Stimulated activated naive CD8-positive, alpha-beta T cell treated with anti-CD3 and anti-CD28 coated beads, Interleukin-15, Interleukin-2, amounts not matched to agents 100 ng/mL and 50 ng/mL, for 24 hours (primary cell): Measurements from ENCODE around the gene TTLL10.
A peak's percentile ranks its signal among the peaks of the same experiment; 100 is the strongest.
"Not testable (repeated sequence)": the region's sequence is repeated elsewhere in the genome, so short reads cannot be mapped to it uniquely, and the experiment has no call there.

Experiments
- H3K27ac Mint-ChIP-seq: one replicate; pipeline ENCODE4 v1.8.0; 2021; ENCODE audit warnings: mild to moderate bottlenecking, mixed read lengths
- H3K27me3 Mint-ChIP-seq: one replicate; pipeline ENCODE4 v1.8.0; 2021; ENCODE audit warnings: mixed read lengths
- H3K36me3 Mint-ChIP-seq: one replicate; pipeline ENCODE4 v1.8.0; 2021; ENCODE audit warnings: low read depth, mixed read lengths
- H3K4me1 Mint-ChIP-seq: one replicate; pipeline ENCODE4 v1.8.0; 2021; ENCODE audit warnings: low read depth, mixed read lengths
- H3K4me3 Mint-ChIP-seq: one replicate; pipeline ENCODE4 v1.8.0; 2021; ENCODE audit warnings: mild to moderate bottlenecking, mixed read lengths
- H3K9me3 Mint-ChIP-seq: one replicate; pipeline ENCODE4 v1.8.0; 2021; ENCODE audit warnings: mixed read lengths

Gene TTLL10

DNA sequence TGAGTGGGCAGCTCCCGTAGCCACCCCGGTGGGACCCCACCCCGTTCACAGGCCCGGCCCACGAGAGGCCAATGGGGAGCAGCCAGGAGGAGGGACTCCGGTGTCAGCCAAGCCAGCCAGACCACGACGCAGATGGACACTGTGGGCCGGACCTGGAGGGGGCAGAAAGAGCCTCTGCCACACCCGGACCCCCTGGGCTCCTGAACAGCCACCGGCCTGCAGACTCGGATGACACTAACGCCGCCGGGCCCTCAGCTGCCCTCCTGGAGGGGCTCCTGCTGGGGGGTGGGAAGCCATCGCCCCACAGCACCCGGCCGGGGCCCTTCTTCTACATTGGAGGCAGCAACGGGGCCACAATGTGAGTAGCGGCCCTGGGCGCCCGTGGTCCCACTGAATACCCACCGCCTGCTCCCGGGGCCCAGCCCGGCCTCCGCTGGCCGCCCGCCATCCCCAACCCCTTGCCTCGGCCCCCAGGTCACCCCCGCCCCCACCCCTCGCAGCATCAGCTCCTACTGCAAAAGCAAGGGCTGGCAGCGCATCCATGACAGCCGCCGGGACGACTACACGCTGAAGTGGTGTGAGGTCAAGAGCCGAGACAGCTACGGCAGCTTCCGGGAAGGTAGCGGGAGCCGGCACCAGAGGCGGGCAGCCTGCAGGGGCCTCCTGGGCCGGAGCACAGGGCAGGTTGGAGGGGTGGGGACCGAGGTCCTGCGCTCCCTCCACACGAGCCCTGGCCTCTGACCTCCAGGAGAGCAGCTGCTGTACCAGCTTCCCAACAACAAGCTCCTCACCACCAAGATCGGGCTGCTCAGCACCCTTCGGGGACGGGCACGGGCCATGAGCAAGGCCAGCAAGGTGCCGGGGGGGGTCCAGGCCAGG, 6.5 kb downstream of the TTLL10 start:
- no peaks in the 10 kb centered on the region for H3K9me3 Mint-ChIP-seq
- H3K27me3 Mint-ChIP-seq: peaks cover 3% of the 10 kb centered on the region
- H3K4me1 Mint-ChIP-seq: peaks cover 7% of the 10 kb centered on the region
- H3K4me3 Mint-ChIP-seq: no peak overlapping the region
- no peak overlapping the region for H3K27ac Mint-ChIP-seq
- no peaks in the 10 kb centered on the region for H3K36me3 Mint-ChIP-seq

DNA sequence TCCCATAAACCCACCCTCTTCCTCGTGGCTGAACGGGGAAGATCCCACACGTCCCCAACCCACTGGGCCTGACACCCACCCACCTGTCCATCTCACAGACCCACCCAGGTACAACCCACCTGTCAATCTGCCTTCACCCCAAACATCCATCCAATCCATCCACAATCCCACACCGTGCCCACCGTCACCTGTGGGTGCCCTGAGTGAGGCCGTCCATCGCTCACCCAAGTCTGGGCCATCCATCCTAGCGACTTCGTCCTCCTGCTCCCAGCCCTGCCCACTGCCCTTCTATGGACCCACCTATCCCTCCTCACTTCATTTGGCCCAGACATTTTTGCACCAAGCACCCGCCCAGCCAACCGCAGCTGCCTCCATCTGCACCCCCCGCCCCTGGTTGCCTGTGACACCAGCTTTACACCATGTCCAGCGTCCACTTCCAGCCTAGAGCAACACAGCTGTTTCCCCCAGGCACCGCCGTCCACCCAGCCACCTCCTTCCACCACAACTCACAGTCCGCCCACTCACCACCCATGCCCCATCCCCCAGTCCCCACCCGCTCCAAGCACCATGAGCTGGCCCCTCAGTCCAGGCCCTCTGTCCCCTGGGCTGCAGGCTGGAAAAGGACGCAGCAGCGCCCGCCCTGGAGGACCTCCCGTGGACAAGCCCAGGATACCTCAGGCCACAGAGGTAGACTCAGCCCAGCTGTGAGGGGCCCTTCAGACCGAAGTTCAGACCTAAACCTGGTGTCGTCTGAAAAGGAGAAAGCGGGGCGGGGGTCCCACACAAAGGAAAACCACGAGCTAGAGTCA, 7.7 kb downstream of the TTLL10 start:
- peaks cover 7% of the 10 kb centered on the region for H3K4me1 Mint-ChIP-seq
- peaks cover 3% of the 10 kb centered on the region for H3K27me3 Mint-ChIP-seq
- H3K4me3 Mint-ChIP-seq: no peak overlapping the region
- peak overlapping the region; percentile 51 for H3K27ac Mint-ChIP-seq
- no peaks in the 10 kb centered on the region for H3K36me3 Mint-ChIP-seq
- no peaks in the 10 kb centered on the region for H3K9me3 Mint-ChIP-seq

GRCh38 chr1:1181938-1182410, 8.3 kb downstream of the TTLL10 start:
- H3K27me3 Mint-ChIP-seq: peaks cover 3% of the 10 kb centered on the region
- H3K36me3 Mint-ChIP-seq: no peaks in the 10 kb centered on the region
- no peaks in the 10 kb centered on the region for H3K9me3 Mint-ChIP-seq
- H3K4me1 Mint-ChIP-seq: peaks cover 7% of the 10 kb centered on the region
- H3K4me3 Mint-ChIP-seq: no peak overlapping the region
- H3K27ac Mint-ChIP-seq: no peak overlapping the region

DNA sequence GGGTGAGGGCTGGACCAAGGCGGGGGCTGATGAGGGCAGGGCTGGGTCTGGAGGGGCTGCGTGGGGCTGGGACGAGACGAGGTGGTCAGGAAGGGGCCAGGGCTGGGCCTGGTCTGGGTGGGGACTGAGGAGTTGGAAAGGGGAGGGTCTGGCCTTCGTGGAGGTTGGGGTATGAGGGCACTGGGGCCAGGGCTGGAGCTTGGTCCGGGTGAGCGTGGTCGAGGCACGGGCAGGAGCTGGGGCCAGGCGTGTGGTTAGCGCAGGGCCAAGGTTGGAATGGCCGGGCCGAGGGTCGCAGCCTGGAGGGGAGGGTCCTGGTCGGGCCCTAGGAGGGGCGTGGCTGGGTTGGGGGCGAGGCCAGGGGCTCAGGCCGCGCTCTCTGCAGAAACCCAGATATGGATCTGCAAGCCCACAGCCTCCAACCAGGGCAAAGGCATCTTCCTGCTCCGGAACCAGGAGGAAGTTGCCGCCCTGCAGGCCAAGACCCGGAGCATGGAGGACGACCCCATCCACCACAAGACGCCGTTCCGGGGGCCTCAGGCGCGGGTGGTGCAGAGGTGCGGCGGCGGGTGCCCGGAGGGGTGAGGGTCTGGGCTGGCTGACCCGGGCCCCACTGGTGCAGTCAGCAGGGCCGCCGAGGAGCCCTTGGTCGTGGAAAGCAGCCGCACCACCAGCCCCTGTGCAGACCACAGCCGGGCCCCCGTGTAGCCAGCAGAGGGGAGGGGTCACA, 9.0 kb downstream of the TTLL10 start:
- no peak overlapping the region for H3K4me3 Mint-ChIP-seq
- H3K27me3 Mint-ChIP-seq: peaks cover 3% of the 10 kb centered on the region
- H3K4me1 Mint-ChIP-seq: peaks cover 7% of the 10 kb centered on the region
- no peak overlapping the region for H3K27ac Mint-ChIP-seq
- H3K9me3 Mint-ChIP-seq: no peaks in the 10 kb centered on the region
- no peaks in the 10 kb centered on the region for H3K36me3 Mint-ChIP-seq

GRCh38 chr1:1183221-1183747, 9.6 kb downstream of the TTLL10 start:
- Mint-ChIP-seq H3K9me3 (no peaks in the 10 kb centered on the region), H3K4me3 (no peak overlapping the region), H3K27me3 (peaks cover 3% of the 10 kb centered on the region), H3K36me3 (no peaks in the 10 kb centered on the region), H3K4me1 (peaks cover 7% of the 10 kb centered on the region), H3K27ac (no peak overlapping the region)

- Mint-ChIP-seq H3K4me3 (no peak overlapping the region), H3K27ac (no peak overlapping the region), H3K4me1 (peaks cover 7% of the 10 kb centered on the region), H3K27me3 (peaks cover 3% of the 10 kb centered on the region), H3K9me3 (no peaks in the 10 kb centered on the region), H3K36me3 (no peaks in the 10 kb centered on the region)
Observed at GRCh38 chr1:1183833-1184775, 10.4 kb downstream of the TTLL10 start.

DNA sequence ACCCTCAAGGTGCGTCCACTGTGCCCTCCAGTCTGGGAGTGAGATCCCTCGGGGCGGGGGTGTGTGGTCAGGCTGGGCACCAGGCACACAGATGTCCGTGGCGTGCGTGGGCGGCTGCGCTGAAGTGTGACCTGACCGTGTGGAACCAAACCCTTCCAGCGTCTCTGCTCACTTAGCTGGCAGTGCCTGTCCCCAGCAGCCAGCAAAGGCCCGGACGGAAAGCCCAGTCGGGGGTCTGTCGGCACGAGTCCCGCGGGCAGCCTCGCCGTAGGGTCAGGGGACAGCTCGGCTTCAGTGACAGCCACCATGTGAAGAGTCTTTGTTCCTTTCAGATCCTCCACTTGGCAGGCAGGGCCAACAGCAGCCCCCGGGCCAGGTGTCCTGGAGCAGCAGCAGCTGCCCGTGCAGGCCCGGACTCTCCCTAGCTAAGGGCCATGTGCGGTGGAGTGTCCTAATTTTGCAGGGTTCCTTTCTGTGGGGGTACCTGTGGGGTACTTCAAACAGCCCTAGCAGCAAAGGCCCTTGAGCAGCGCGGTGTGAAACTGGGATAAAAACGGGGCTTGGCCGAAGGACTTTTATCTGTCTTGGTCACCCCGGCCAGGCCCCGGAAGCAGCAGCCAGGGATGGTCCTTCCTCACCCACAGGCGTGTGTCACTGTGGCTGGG, 11.6 kb downstream of the TTLL10 start:
- Mint-ChIP-seq H3K27ac (no peak overlapping the region), H3K9me3 (no peaks in the 10 kb centered on the region), H3K27me3 (peaks cover 3% of the 10 kb centered on the region), H3K36me3 (no peaks in the 10 kb centered on the region), H3K4me1 (peaks cover 7% of the 10 kb centered on the region), H3K4me3 (no peak overlapping the region)

- no peaks in the 10 kb centered on the region for H3K4me1 Mint-ChIP-seq
- peaks cover 5% of the 10 kb centered on the region for H3K9me3 Mint-ChIP-seq
- peaks cover 5% of the 10 kb centered on the region for H3K36me3 Mint-ChIP-seq
- H3K27ac Mint-ChIP-seq: no peak overlapping the region
- H3K27me3 Mint-ChIP-seq: no peaks in the 10 kb centered on the region
- no peak overlapping the region for H3K4me3 Mint-ChIP-seq
Observed at GRCh38 chr1:1187938-1188337, 14.3 kb downstream of the TTLL10 start.

GRCh38 chr1:1189111-1189510, 15.4 kb downstream of the TTLL10 start:
- Mint-ChIP-seq H3K4me3 (no peak overlapping the region), H3K9me3 (peaks cover 5% of the 10 kb centered on the region), H3K36me3 (peaks cover 5% of the 10 kb centered on the region), H3K27ac (no peak overlapping the region), H3K27me3 (no peaks in the 10 kb centered on the region), H3K4me1 (no peaks in the 10 kb centered on the region)

GRCh38 chr1:1191734-1192133, 18.1 kb downstream of the TTLL10 start:
- Mint-ChIP-seq H3K9me3 (peaks cover 5% of the 10 kb centered on the region), H3K27me3 (no peaks in the 10 kb centered on the region), H3K27ac (no peak overlapping the region), H3K4me3 (no peak overlapping the region), H3K4me1 (no peaks in the 10 kb centered on the region), H3K36me3 (peaks cover 10% of the 10 kb centered on the region)

- Mint-ChIP-seq H3K9me3 (peaks cover 5% of the 10 kb centered on the region), H3K4me1 (peaks cover 3% of the 10 kb centered on the region), H3K27ac (peak overlapping the region; percentile 22), H3K27me3 (no peaks in the 10 kb centered on the region), H3K36me3 (peaks cover 10% of the 10 kb centered on the region), H3K4me3 (no peak overlapping the region)
Observed at GRCh38 chr1:1194723-1195122, 21.0 kb downstream of the TTLL10 start.

DNA sequence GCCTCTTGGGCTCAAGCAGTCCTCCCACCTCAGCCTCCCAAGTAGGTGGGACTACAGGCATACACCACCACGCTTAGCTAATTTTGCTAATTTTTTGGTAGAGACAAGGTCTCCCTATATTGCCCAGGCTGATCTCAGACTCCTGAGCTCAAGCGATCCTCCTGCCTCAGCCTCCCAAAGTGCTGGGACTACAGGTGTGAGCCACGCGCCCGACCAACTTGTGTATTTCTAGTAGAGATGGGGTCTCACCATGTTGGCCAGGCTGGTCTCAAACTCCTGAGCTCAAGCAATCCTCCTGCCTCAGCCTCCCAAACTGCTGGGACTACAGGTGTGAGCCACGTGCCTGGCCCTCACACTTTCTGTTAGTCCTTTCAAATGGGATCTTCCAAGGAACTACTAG, 22.0 kb downstream of the TTLL10 start:
- H3K27ac Mint-ChIP-seq, H3K9me3 Mint-ChIP-seq, H3K4me3 Mint-ChIP-seq, H3K27me3 Mint-ChIP-seq: not testable (repeated sequence)
- H3K4me1 Mint-ChIP-seq: peaks cover 13% of the 10 kb centered on the region
- H3K36me3 Mint-ChIP-seq: peaks cover 10% of the 10 kb centered on the region

- no peak overlapping the region for H3K4me3 Mint-ChIP-seq
- no peak overlapping the region for H3K27ac Mint-ChIP-seq
- H3K9me3 Mint-ChIP-seq: peaks cover 5% of the 10 kb centered on the region
- no peaks in the 10 kb centered on the region for H3K27me3 Mint-ChIP-seq
- peaks cover 13% of the 10 kb centered on the region for H3K4me1 Mint-ChIP-seq
- H3K36me3 Mint-ChIP-seq: peaks cover 10% of the 10 kb centered on the region
Observed at GRCh38 chr1:1196431-1197187, 22.9 kb downstream of the TTLL10 start.
